H54 (cell line): ENCODE data around the gene SLC6A13.
"Not testable (repeated sequence)": the region's sequence is repeated elsewhere in the genome, so short reads cannot be mapped to it uniquely, and the experiment has no call there.

Experiments used
- DNase-seq: peaks from one replicate; pipeline ENCODE4 v3.0.0; 2011; ENCODE audit warnings: low spot score, mixed read lengths; ENCODE audit not compliant: insufficient read length
- FAIRE-seq: peaks from 3 replicates; lab custom pipeline; 2011; peaks lifted over from hg19 to GRCh38; lab: Jason Lieb, UNC
- POLR2A ChIP-seq: IDR thresholded peaks from 2 replicates; pipeline ENCODE4 v1.6.1; 2011; ENCODE audit warnings: low read depth, mild to moderate bottlenecking, low read length

SLC6A13 gene

DNA sequence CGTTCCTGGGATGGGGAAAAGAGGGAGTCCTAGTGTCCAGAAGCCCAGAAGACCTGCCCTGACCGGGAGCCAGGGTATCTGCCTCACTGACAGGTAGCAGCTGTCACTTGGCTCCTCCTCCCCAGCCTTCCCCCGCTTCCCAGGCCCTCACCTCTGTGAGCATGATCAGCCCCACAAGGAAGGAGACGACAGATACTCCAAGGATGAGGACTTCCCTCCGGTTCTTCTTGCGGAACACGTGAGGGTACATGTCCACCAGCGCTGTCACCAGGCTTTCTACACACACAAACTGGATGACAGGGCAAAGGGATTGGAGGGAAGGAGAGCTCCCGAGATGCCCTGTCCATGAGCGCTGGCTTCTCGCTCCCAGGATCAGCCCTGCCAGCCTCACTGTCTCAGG, 38.8 kb downstream of the SLC6A13 start:
- TF ChIP-seq POLR2A = no peak
- FAIRE-seq (no peak), DNase-seq (no peak)

DNA sequence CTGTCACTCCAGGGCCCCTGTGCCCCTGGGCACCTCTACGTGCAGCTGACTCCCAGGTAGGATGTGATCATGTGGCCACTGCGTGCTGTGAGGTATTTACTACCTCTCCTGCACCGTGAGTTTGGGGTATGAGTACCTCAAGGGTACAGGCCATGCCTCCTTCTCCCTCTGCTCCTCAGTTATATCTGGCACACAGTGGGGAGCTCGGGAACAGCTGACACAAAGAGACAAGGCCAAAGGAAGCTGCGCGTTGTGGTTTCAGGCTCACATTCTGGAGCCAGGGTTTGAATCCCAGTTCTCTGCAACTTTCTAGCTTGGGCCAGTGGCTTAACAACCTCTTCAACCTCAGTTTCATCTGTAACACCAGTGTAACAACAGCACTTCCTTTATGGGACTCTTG, 40.9 kb downstream of the SLC6A13 start:
- FAIRE-seq = no peak
- DNase-seq = no peak
- no peak for TF ChIP-seq POLR2A

DNA sequence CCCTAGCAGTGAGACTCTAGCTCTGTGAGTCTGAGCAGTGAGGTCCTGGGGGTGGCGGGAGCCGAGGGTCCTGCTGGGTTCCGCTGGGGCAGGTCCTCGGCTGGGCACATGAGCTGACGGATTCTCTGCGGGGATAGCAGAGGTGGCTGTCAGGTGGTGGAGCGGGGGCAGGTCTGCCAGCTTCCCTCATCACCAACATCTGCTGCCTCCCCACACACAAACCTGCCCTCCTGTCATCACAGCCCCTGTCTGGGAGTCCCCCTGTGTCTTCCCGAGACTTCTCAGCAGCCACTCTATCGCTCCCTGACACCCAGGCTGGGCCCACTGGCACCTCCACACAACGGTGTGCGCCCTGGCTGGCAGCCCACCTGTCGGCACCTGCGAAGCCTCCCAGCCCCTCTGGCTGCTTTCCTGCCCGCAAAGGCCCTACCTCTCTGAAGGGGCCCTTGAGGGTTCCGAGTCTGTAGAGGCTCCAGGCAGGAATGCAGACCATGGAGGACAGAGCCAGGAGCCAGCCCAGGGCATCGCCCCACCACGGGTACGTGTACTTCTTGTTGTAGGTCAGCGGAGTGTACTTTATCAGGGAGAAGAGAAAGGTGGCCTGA, 41.6 kb downstream of the SLC6A13 start:
- TF ChIP-seq POLR2A = no peak
- FAIRE-seq = no peak

DNA sequence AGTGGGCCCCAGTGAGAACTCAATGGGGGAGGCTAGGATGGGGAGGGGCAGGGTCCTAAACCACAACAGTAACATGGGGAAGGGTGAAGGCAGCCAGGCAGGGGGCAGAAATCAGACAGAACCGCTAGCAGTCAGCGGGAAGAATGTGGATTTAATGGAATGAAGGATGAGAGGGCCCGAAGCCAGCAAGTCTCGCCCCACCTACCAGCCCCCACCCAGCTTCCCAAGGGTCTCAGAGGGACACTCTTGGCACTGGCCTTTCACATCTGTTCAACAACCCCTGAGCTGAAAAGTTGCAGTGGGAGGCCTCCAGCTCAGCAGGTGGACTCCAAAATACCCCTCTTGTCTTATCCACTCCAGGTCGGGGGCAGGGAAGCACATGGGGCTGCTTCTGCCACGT, 42.1 kb downstream of the SLC6A13 start:
- FAIRE-seq (no peak), DNase-seq (no peak)
- no peak for TF ChIP-seq POLR2A

More for the DNA sequence above, 41.6 kb downstream of the SLC6A13 start:
- no peak for DNase-seq

DNA sequence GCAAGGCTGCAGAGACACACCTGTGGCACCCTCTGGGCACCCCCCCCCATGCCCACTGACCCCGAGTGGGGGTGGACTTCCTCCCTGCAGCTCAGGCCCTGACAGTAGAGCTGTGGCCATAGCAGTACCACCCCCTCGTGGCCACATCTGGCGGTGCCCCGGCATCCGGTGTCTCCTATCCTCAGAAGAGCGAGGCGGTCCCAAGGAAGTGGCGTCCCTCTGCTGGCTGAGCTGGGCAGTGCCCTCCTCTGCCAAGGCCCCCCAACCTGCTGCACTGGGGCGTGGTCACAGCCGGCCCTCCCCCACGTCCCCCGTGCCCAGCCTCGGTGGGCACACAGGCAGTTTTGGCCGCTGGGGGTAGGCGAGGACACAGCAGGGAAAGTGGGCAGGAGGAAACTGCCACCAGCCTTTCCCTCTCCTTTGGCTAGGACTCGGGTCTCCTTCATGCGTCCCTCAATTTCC, 42.7 kb downstream of the SLC6A13 start:
- no peak for TF ChIP-seq POLR2A
- FAIRE-seq = no peak
- peak; percentile 93 for DNase-seq

DNA sequence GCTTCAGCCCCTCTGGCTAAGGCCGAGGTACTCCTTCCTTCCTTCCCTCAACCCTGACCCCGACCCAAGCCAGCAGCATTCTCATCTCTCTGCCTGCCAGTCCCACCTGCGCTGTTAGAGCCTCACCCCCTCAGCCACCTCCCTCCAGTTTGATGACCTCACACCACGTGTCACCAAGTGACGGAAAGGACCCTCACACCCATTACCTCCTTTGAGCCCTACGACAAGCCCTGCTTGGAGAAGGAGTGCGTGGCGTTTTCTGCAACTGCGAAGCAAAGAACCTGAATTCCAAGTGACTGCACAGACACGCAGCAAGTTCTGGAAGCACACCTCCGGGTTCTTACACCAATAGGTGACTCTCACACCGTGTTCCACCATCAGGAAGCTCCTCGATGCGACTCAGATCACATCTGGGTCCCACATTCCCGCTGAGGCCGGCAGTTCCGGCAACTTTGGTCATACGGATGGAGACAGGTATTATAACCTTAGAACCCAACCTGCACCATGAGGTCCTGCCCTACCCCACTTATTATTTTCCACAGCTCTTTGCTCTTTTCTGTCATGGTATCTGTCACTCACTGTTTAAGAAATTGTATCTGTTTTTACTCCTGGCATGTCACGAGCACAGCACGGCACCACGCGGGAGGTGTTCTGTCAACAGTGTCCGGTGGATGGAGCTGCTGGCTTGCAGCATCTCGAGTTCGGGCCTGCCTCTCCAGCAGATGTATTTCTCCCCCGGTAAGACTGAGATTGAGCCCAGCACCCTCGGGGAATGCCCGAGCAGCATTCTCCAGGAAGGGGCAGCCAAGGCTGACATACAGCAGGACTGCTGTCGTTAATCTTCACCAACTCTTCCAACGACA, 43.7 kb downstream of the SLC6A13 start:
- no peak for DNase-seq
- FAIRE-seq = no peak
- no peak for TF ChIP-seq POLR2A

DNA sequence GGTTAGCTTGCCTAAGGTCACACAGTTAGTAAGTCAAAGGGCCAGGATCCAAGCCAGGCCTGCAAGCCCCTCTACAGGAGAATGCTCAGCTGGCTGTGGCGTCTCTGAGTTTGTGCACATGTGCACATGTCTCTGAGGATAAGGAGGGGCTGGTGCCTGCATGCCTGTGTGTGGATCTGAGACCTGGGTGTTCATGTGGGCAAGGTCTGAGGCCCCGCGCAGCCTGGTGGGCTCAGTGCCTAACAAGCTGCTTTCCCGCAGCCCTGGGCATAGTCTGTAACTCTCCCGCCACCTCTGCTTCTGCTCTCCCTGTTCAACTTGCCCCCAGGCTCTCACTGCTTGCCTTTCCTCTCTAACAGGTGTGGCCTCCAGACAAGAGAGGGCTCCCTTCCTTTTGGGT, 44.4 kb downstream of the SLC6A13 start:
- no peak for FAIRE-seq
- DNase-seq = no peak
- TF ChIP-seq POLR2A = no peak

DNA sequence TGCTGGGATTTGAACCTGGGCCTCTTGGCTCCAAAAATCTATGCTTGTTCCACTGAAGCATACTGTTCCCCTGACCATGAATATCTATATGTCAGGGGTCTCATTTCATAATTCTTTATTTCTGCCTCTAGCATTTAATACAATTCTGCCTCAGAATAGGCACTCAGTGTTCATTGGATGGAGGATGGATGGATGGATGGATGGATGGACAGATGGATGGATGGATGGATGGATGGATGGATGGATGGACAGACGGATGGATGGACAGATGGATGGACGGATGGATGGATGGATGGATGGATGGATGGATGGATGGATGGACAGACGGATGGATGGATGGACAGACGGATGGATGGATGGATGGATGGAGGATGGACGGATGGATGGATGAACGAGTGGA, 45.6 kb downstream of the SLC6A13 start:
- FAIRE-seq, DNase-seq: not testable (repeated sequence)

DNA sequence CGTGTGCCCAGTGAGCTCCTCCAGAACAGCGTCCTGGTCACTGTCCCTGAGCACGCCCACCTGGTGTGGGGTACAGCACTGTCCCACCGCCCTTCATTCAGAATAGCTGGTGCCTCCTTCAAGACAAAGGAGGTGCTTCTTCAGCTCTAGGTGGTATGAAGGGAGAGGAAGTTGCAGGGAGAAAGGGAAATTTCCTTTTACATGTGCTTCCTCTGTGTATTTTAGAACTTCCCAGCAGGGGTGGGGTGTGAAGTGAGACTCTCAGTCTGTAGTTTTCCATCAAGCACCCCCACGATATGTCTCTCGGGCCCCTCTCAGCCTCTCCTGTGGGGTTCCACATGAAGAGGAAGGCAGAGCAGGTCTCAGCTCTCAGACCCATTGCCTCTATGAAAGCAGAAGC, 47.5 kb downstream of the SLC6A13 start:
- FAIRE-seq = no peak
- DNase-seq = no peak
- TF ChIP-seq POLR2A = no peak

DNA sequence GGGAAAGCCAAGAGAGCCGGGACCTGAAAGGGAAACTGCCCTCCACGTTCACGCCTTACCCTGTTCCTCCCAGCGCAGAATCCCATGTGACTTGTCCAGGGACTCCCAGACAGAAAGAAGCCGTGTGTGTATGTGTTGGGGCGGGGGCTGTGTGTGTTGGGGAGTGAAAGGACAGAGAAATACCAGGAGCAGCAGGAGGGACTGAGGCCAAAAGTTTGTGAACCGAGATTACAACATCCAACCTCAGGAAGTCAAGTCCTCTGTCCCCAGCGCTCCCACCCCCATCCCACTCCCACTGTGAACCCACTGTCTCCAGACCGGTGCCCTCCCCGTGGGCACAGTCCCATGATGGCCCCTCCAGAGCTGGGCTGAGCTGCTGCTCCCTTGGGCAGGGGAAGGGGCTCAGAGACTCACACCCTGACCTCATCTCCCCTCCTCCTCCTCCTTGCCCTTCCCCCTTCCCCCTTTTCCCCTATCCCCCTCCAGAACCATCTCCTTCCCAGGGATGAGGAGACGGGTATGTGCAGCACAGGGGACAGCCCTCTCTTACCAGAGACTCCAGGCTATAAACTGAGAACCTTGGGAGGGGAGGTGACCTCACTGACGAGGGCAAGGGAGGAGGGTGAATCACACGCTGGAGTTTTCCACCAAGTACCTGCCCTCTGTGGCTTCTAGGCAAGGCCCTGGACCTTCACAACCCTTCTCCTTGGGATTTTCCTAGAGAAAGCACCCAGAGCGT, 48.5 kb downstream of the SLC6A13 start, which contains the start of gene SLC6A12:
Gene SLC6A12, minus strand, starts transcription at position 155 of the 739 bp plus-strand sequence. CDS start 4,171 bp downstream, outside the sequence.
- DNase-seq (peak; percentile 44), FAIRE-seq (no peak)
- no peak for TF ChIP-seq POLR2A

DNA sequence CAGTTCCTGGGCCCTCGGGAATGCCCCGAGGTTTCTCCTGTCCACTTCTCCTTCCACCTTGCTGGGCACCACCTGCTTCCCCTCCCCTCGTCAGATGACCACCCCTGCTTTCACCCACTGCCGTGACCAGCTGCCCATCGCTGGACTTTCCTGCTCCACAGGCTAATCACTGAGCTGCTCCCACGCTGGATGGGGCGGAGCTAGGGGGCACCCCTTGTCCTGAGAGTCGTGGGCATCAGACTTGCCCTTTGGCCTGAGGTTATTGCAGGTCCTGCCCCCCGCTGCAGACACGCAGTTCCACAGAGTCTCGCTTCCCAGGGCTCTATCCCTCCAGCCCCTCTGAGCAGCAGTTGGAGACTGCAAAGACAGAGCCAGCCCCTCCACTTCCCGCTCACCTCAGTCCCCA, 49.1 kb downstream of the SLC6A13 start:
- FAIRE-seq (no peak), DNase-seq (no peak)
- no peak for TF ChIP-seq POLR2A

DNA sequence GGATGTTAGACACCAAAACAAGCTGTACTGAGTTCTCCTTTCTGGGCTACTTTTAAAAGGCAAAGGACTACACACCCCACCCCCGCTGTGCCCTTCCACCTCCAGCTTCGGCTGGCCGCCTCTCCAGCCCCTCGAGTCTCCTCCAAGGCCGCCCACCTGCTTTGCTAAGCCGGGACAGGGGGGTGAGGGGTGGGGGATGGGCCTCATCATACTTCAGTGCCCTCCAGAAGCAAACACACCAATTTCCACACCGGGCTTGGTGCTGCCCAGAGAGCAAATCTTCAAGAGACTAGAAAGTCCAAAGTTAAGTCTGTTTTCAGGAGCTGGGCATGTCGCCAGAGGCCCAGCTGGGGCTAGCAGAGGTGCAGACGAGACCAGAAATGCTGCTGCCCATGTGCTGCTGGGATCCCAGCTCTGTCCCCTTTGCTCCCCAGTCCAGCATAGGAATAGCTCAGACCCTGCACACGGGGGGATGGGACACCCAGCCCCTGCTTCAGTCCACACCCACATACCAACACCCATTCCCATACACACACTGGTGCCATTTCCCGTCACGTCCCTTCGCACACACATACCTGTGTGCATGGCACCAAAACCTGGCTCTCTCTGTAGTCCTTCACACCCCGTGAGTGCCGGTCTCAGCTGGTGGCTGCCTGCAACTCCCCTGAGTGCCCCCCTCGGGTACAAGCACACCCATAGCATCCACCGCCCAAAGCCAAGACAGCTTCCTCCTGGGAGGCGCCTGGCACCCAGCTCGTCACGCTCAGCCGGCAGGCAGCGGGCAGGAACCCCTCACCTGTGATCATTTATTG, 49.7 kb downstream of the SLC6A13 start:
- DNase-seq (no peak), FAIRE-seq (no peak)
- TF ChIP-seq POLR2A = no peak

DNA sequence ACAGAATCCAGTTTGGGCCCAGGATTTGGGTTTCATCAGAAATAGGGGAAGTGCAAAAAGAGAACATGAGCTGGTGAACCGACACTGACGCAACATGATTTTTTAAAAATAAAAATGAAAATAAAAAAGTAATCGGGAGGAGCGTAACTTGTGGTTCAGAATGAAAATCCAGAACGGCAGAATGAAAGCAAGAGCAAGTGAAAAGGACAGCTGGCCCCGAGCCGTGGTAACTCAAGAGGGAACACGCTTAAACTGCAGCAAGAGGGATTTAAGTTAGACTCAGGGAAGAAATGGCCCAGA, 50.3 kb downstream of the SLC6A13 start:
- DNase-seq = no peak
- no peak for TF ChIP-seq POLR2A
- FAIRE-seq = no peak
